Measurements from ENCODE around the gene FGFRL1.
"Not testable (repeated sequence)": the region's sequence is repeated elsewhere in the genome, so short reads cannot be mapped to it uniquely, and the experiment has no call there.

FGFRL1 gene

DNA sequence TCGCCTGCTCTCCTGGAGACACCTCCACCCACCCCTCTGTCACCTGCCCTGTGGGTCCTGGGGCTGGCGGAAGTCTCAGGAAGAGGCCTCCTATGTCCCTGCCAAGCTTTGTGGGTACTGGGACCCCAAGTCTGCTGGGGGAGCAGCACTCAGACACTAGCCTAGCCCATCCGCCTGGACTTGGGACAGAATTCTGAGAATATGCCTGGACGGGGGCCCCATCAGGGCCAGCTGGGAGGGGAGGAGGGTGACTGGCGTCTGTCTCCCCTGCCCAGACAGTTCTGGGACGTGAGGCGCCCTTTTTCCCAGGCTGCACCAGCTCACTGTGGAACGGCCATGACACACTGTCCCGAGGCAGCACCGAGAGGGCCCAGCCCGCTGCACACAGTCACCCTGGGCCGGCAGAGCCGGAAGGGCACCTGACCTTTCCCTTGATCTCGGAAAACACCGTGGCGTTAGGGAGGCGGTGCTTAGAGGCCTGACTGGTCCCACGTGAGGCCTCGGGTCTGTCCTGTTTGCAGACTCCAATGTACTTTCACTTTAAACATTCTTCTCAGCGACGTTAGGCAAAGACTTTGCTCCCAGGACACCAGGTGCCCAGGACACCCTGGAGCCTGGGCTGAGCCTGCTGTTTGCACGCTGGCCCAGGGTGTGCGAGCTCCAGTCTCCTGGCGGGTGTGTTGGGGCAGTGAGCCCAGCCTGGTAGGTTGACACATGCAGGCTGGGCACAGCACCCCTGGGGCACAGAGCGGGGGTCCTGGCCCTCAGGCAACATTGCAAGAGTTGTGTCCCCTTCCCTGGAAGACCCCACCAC, 18.9 kb upstream of the FGFRL1 start:
- no peak for DNase-seq (ENCODE audit: low spot score)

DNA sequence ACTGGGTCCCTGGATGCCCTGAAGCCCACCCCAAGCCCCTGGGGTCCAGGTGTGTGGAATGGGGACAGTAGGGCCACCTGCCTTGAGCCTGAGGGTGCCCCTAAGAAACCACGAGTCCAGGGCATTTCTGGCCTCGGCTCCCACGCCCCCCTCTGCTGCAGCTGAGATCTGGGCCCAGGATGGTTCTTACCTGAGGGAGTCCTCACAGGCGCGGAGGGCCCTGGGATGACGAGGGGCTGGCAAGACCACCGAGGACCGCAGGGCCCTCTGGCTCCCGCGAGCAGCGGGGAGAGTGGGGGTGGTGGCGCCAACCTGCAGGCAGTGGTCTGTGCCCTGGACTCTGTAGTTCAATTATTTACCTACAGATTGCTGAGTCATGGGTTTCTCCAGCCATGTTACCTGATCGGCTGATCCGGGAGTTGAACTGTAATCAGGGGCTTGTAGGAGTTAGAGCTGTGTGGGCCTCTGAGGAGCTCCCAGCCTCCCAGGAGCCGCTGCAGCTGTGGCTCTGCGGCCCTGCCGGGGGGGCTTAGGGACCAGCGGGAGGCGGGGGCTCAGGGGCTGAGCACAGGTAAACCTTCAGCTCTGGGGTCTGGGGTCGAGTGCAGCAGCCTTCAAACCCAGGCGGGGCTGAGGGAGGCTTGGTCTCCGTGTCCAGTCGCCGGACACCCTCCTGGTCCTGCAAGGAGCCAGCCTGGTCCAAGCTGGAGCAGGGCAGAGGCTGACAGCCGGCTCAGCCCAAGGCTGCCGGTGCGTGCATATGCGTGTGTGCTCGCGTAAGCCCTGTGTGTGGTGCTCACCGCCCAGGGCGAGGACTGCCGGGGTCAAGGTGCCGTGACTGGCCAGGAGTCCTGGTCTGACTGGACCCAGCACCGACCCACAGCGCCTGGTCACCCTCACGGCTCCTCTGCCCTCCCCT, 18.1 kb upstream of the FGFRL1 start, which contains the start of gene SLC26A1:
Gene SLC26A1 (minus strand): TSS at position 294 of the 919 bp plus-strand sequence. CDS start 1,701 bp downstream, outside the sequence.
- no peak for DNase-seq (ENCODE audit: low spot score)

DNA sequence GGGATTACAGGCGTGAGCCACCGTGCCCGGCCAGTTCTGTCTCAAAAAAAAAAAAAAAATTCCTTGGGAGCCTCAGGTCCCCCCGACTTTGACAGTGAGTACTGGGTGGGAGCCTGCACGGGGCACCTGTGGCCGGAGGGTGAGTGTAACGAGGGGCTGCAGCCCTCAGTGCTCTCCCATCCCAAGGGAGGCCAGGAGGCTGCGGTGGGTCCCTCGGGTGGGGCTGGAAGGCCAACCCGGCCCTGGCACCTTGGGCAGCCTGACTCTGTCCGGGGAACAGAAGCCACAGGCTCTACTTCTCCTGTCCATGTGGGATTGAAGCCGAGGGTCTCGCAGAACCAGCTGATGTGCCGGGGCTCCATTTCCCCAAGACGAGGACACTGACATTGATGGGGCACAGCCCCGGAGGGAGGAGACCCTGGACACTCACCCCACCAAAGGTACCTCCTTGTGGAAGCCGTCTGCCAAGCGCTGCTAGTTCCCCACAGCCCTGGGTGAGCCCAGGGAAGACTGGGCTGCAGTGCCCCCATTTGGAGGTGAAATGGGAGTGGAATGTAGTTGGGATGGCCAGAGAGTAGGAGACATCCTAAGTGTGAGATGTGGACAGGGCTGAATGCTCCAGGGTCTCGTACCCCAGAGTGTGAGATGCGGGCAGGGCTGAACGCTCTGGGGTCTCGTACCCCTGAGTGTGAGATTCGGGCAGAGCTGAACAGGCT, 16.0 kb upstream of the FGFRL1 start:
- DNase-seq (ENCODE audit: low spot score): no peak

DNA sequence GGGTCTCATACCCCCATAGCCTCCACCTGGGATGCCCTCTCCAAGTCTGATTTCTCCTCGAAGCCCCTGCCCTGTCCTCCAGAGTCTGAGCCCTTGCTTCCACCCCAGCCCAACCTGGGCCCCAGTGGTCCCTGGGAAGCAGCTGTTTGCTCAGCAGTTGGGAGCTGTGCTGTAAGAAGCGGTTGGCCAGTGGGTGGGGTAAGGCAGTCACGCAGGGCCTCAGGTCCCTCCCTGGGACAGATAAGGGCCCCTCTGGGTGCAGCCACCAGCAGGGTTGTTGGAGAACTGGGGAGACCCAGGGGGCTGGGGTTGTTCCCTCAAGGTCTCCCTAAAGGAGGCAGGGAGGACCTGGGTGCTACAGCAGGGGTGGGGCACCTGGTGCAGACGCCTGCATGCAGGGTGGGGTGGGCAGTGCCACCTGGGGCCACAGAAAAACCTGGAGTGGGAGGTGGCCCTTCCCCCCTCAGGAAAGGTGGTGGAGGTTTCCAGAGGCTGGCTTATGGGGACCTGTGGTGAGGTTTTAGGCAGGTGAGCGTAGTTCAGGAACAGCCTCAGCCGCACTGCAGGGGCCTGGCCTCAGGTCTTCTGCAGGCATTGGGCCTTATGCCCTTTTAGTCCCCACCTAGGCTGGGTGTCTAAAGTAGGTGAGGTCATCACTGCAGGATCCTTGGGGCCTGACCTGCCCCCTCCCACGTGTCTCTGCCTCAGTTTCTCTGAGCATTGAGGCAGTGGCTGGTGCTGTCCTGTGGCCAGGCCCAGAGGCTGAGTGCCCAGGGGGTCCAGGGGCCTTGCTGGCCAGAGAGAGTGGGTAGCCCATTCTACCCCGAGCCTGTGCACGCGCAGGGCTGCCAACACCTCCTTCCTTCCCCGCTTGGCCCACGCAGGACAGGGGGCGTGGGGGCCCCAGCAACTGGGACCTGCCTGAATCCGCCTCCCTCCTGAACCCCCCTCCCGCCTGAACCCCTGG, 15.1 kb upstream of the FGFRL1 start:
- DNase-seq (ENCODE audit: low spot score): peak; percentile 11

DNA sequence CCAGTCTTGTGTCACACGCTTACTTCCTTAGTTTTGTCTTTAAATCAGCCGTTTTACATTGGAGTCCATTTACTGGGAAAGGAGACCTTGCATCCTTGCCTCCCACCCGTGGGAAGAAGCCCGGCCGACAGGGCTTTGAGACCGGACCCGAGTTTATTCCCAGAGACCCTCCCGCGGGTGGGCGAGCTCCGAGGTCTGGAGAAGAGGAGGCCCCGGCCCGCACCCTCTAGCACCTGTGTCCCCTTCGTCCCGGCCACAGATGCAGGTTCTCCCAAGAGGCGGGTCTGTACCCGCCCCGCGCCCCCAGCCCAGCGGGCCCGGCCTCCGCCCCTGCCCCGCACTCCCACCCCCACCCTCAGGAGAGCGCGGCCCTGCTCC, 14.4 kb upstream of the FGFRL1 start:
- no peak for DNase-seq (ENCODE audit: low spot score)

DNA sequence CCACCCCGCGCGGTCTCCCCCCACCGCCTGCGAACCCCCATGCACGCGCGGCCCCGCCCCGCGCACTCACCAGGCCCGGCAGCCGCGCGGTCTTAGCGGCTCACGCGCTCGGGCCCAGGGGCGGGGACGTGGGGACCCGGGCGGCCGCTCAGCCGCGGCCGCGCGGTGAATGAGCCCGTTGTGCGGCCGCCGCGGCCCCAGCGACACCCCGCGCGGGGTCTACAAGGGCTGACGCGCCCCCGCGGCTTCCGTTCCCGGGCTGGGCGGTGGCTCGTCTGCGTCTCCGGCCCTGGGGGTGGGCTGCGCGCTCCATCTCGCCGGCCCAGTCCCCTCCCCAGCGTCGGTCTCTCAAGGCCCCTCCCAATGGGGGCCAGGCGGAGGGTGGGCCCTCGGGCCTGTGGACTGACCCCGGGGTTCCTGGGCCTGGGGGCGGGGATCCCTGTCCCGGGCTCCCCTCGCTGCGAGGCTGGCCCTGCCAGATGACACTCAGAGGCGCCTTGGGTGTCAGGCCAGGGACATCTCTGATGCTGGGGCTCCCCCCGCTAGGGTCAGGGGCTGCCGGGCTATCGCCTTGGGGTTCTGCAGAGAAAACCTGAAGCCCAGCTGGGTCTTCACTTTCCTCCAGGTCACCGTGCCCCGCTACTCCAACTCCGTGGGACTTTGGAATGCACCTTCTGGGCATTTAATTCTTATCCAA, 13.9 kb upstream of the FGFRL1 start:
- no peak for DNase-seq (ENCODE audit: low spot score)

DNA sequence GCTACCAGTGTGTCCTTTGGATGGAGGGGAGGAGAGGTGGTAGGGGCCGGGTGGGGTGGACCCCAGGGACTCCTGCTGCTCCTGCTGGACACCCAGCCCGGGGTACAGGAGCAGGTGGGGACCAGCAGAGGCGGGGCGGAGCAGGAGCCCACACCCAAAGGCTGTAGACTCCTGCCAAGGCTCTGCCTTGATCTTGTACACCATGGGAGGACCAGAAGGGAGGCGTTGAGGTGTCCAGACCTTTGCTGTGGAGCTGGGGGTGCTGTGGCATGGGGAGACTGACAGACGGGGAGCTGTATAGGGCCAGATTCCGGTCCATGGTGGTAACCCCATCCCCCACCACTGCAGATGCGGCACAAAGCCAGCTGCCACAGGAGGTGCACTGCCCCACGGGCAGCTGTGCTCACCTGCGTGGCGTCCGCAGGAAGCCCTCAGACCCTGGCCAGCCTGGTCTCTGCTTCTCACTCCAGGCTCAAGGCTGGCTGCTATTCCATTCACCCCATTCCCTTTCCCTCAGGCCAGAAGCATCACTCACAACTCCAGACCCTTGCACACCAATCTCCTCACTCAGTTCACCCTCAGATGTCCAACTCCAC, 13.2 kb upstream of the FGFRL1 start:
- DNase-seq (ENCODE audit: low spot score): no peak

DNA sequence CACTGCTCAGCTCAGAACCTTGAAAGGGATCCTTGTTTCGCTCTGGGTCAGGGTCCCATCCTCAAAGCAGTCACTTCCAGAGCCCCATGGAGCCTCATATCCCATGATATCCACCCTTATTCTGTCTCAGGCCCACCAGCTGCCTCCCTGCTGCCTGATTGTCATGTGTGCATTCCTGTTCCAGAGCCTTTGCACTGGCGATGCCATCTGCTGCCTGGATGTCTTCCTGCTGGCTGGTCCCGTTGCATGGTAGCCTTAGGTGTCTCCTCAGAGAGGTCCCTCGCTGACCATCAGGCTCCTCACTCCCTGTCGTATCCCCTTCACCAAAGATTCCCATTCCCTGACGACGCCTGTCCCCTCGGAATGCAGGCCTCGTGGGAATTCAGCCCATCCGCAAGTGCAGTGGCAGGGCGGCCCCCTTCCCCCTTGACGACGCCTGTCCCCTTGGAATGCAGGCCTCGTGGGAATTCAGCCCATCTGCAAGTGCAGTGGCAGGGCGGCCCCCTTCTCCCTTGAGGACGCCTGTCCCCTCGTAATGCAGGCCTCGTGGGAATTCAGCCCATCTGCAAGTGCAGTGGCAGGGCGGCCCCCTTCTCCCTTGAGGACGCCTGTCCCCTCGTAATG, 12.1 kb upstream of the FGFRL1 start:
- not testable (repeated sequence) for DNase-seq (ENCODE audit: low spot score)

DNA sequence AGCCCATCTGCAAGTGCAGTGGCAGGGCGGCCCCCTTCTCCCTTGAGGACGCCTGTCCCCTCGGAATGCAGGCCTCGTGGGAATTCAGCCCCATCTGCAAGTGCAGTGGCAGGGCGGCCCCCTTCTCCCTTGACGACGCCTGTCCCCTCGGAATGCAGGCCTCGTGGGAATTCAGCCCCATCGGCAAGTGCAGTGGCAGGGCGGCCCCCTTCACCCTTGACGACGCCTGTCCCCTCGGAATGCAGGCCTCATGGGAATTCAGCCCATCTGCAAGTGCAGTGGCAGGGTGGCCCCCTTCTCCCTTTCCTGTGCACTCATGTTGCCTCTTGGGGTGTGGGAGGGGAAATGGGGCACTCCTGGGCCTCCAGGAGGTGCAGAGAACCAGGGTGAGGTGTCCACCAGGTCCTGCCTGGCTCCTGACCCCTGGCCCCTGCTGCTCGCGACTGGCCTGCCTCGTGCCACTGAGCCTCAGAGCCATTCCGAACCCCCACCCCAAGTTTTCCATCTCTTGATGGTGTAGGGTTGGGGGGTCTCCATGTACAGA, 11.5 kb upstream of the FGFRL1 start:
- no peak for DNase-seq (ENCODE audit: low spot score)

DNA sequence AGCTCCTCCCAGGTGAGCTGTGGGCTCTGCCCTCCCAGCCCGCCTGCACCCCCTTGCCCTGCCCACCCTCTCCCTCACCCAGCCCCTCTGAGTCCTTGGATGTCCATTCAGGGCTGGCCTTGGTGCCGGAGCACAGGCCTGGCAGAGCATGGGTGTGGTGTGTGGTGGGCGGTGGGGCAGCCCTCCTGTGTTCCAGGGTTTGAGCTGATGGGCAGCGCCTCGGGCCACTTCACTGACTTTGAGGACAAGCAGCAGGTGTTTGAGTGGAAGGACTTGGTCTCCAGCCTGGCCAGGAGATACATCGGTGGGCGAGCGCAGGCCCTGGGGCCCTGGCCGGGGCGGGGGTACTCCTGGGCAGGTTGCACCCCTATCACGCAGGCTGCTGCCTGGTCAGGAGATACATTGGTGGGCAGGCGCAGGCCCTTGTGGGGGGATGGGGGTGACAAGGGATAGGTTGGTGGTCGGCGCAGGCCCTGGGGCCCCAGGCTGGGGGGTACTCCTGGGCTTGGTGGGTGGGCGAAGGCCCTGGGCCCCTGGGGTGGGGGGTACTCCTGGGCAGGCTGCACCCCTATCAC, 10.7 kb upstream of the FGFRL1 start:
- DNase-seq (ENCODE audit: low spot score): no peak

DNA sequence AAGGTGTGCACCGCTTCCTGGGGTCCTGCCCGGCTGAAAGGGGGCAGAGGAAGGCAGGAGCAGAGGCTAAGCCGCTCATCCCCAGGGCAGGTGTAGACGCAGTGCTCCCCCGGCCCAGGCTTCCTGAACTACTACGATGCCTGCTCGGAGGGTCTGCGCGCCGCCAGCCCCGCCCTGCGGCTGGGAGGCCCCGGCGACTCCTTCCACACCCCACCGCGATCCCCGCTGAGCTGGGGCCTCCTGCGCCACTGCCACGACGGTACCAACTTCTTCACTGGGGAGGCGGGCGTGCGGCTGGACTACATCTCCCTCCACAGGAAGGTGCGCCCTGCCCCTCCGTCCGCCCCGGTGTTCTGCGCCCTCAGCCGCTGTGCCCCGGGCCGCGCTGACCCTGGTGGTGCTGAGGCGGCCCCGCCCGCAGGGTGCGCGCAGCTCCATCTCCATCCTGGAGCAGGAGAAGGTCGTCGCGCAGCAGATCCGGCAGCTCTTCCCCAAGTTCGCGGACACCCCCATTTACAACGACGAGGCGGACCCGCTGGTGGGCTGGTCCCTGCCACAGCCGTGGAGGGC, 9.8 kb upstream of the FGFRL1 start:
- DNase-seq (ENCODE audit: low spot score): no peak

DNA sequence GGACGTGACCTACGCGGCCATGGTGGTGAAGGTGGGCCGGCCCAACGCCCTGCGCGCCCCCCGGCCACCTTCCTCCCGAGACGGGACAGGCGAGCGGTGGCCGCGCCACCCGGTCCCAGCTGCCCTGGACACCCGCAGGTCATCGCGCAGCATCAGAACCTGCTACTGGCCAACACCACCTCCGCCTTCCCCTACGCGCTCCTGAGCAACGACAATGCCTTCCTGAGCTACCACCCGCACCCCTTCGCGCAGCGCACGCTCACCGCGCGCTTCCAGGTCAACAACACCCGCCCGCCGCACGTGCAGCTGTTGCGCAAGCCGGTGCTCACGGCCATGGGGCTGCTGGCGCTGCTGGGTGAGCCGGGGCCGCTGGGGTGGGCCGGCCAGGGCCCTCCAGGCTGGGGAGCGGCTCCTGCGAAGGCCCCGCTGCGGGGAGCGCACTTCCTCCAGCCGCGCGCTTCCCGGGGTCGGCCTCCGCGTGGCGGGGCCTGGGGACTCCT, 9.2 kb upstream of the FGFRL1 start:
- DNase-seq (ENCODE audit: low spot score): no peak

DNA sequence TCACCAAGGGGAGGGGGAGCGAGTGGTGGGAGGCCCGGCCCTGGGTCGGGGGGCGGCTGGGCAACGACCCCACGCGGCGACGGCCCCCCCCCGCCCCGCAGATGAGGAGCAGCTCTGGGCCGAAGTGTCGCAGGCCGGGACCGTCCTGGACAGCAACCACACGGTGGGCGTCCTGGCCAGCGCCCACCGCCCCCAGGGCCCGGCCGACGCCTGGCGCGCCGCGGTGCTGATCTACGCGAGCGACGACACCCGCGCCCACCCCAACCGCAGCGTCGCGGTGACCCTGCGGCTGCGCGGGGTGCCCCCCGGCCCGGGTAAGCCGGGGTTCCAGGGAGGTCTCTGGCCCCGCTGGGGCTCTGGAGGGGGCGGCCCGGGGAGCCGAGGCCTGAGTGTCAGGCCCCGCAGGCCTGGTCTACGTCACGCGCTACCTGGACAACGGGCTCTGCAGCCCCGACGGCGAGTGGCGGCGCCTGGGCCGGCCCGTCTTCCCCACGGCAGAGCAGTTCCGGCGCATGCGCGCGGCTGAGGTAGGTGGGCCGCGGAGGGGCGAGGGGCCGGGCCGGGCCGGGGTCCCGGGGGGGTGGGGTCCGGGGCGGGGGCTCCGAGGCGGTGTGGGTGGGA, 8.7 kb upstream of the FGFRL1 start:
- no peak for DNase-seq (ENCODE audit: low spot score)

DNA sequence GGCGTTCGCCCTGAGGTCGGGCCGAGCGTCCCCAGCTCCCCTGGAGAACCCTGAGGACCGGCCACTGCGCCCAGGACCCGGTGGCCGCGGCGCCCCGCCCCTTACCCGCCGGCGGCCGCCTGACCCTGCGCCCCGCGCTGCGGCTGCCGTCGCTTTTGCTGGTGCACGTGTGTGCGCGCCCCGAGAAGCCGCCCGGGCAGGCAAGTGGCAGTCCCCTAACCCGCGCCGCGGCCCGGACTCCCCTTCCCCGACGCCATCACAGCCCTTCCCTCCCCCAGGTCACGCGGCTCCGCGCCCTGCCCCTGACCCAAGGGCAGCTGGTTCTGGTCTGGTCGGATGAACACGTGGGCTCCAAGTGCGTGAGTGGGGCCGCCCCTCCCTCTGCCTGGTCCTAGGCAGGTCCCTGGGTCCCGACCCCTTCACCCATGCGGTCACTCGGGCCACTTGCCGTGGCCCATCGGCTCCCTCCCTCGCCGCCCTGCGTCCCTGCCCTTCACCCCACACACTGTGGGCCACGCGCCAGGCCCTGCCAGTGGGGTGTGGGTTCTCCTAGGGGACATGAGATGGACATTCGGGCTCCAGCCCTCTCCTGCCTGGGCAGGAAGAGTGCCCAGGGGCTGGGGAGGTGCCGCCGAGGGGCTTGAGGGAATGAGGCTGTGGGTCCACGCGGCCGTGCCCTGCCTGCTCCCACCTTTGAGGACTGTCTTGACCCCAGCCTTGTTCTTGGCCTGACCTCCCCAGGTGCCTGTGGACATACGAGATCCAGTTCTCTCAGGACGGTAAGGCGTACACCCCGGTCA, 8.0 kb upstream of the FGFRL1 start:
- no peak for DNase-seq (ENCODE audit: low spot score)

DNA sequence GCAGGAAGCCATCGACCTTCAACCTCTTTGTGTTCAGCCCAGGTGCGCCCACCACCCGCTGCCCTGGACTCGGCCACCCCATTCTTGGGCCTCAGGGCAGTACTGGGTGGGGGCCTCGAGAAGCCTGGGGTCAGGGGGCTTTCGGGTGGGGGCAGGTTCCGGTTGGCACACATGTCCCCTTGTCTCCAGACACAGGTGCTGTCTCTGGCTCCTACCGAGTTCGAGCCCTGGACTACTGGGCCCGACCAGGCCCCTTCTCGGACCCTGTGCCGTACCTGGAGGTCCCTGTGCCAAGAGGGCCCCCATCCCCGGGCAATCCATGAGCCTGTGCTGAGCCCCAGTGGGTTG, 7.4 kb upstream of the FGFRL1 start:
- DNase-seq (ENCODE audit: low spot score): no peak

DNA sequence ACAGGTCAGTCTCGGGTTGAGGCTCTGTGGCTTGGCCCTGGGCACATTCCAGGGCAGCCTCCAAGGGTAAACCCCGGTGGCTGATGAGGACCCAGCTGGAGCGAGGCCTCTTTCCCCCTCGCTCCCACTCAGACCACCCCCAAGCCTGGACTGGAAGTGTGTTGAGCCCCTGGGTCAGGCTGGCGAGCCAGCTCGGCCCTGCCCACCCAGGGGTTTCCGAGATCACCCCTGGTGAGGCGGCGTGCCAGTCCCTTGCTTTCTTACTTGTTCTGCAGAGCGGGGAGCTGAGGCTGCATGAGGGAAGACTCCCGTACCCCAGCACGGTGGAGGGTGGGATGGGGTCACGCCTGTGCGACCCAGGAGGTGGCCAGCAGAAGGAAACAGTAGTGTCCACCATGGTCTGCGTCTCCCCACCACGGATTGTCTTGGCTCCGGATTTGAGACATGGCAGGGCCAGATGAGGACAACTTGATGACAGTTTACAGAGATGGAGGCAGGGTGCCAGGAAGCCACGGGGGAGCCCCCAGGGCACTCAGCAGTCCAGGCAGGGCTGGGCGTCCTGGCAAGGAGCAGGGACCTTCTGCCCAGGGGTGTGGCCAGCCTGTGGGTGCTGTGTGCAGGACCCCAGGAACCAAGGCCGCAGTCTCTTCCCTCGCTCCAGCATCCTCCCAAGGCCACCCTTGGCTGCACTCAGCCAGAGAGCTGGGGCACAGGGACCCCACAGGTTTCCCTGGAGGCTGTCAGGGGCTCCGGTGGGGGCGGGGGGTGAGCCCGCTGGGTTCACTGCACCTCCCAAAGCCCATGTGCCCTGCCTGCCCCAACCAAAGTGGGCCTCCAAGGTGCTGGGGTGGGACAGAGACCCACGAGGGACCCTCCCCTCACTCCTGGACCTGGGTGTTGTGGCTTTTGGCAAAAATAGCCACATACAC, 6.6 kb upstream of the FGFRL1 start:
- no peak for DNase-seq (ENCODE audit: low spot score)

Data from hematopoietic multipotent progenitor cell treated with erythropoietin and hydrocortisone succinate and interleukin-3 and kit ligand, for 17 days (in vitro differentiated cells).